ENCODE measurements around the gene PDE1C.

Gene PDE1C

DNA sequence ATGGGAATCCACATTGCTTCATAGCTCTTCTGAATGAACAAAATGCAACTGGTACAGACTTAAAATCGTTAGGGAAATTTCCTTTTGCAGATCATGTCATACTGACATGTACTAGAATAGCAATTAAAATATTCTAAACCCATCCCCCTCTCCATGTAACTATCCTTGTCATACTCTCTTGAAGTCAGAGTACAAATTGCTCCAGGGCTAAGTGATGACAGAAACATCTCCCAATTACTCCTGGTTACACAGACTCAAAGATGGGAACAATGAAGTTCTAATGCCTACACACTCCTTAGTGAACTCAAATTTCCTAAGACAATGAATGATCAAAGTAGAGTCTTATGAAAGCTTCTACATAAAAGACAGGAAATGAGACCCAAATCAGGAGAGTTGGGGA is 87.2 kb downstream of the PDE1C start:
- Histone ChIP-seq H4K20me1 (ENCODE audit: insufficient read depth, low read length, poor library complexity, severe bottlenecking) (no peaks in the 10 kb centered on the region), H3K4me1 (ENCODE audit: insufficient read depth, low read length, poor library complexity, severe bottlenecking) (no peaks in the 10 kb centered on the region), H3K4me2 (ENCODE audit: low read depth, low read length, poor library complexity, severe bottlenecking) (no peak overlapping the region), H3K9me3 (ENCODE audit: insufficient read depth, low read depth, low read length) (no peaks in the 10 kb centered on the region), H3K79me2 (ENCODE audit: insufficient read depth, low read length) (no peaks in the 10 kb centered on the region), H3K9me2 (replicated peaks; ENCODE audit: low read depth, low read length) (no peaks in the 10 kb centered on the region), H2AFZ (ENCODE audit: low read length) (no peak overlapping the region), H3F3A (ENCODE audit: low read depth) (no peaks in the 10 kb centered on the region), H3K27me3 (ENCODE audit: insufficient read depth, low read length, poor library complexity, severe bottlenecking) (no peaks in the 10 kb centered on the region), H3K9ac (ENCODE audit: low read depth, low read length, poor library complexity, severe bottlenecking) (no peak overlapping the region), H3K36me3 (ENCODE audit: insufficient read depth, low read length) (no peaks in the 10 kb centered on the region), H3K4me3 (ENCODE audit: low read length, poor library complexity, severe bottlenecking) (no peak overlapping the region)
- no peak for TF ChIP-seq CTCF (conservative IDR thresholded peaks at IDR 0.05; ENCODE audit: low read length)
- no peak for TF ChIP-seq EZH2phosphoT487 (IDR thresholded peaks at IDR 0.05; ENCODE audit: borderline replicate concordance)

DNA sequence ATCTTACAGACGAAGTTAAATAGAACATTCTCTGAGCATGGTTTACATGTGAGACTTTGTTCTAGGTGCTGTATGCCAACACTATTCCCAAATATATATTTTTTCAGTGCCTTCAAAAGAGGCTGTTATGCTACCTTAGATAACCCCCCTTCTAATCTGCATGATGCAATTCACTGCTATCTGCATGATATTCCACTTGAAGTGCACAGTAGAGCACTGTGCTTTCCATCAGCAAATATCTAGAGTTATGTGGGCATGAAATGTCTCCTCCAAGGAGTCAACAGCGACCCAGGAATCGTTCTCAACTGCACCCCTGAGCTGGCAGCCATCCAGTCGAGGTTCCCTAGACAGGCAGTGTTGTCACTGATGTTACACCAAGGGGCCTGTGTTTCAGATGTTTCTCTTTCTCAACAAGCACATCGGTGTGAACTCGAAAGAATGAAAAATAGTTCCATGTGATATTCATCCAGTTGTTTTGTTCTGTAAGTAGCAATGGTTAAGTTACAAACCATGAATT is 88.3 kb downstream of the PDE1C start:
- no peak for TF ChIP-seq EZH2phosphoT487 (IDR thresholded peaks at IDR 0.05; ENCODE audit: borderline replicate concordance)
- no peak for TF ChIP-seq CTCF (conservative IDR thresholded peaks at IDR 0.05; ENCODE audit: low read length)
- no peaks in the 10 kb centered on the region for H3K27me3 ChIP-seq (ENCODE audit: insufficient read depth, low read length, poor library complexity, severe bottlenecking)
- no peak overlapping the region for H3K4me3 ChIP-seq (ENCODE audit: low read length, poor library complexity, severe bottlenecking)
- no peaks in the 10 kb centered on the region for H3F3A ChIP-seq (ENCODE audit: low read depth)
- H3K79me2 ChIP-seq (ENCODE audit: insufficient read depth, low read length) = no peaks in the 10 kb centered on the region
- no peaks in the 10 kb centered on the region for H3K36me3 ChIP-seq (ENCODE audit: insufficient read depth, low read length)
- no peaks in the 10 kb centered on the region for H3K4me1 ChIP-seq (ENCODE audit: insufficient read depth, low read length, poor library complexity, severe bottlenecking)
- H3K9ac ChIP-seq (ENCODE audit: low read depth, low read length, poor library complexity, severe bottlenecking) = no peak overlapping the region
- no peak overlapping the region for H2AFZ ChIP-seq (ENCODE audit: low read length)
- no peak overlapping the region for H3K4me2 ChIP-seq (ENCODE audit: low read depth, low read length, poor library complexity, severe bottlenecking)
- H3K9me2 ChIP-seq (replicated peaks; ENCODE audit: low read depth, low read length) = no peaks in the 10 kb centered on the region
- no peaks in the 10 kb centered on the region for H4K20me1 ChIP-seq (ENCODE audit: insufficient read depth, low read length, poor library complexity, severe bottlenecking)
- H3K9me3 ChIP-seq (ENCODE audit: insufficient read depth, low read depth, low read length) = no peaks in the 10 kb centered on the region

GRCh38 chr7:31979690-31980330 is 90.4 kb downstream of the PDE1C start:
- no peak overlapping the region for H2AFZ ChIP-seq (ENCODE audit: low read length)
- no peaks in the 10 kb centered on the region for H3K9me2 ChIP-seq (replicated peaks; ENCODE audit: low read depth, low read length)
- H3K9ac ChIP-seq (ENCODE audit: low read depth, low read length, poor library complexity, severe bottlenecking) = no peak overlapping the region
- no peaks in the 10 kb centered on the region for H3K9me3 ChIP-seq (ENCODE audit: insufficient read depth, low read depth, low read length)
- no peaks in the 10 kb centered on the region for H4K20me1 ChIP-seq (ENCODE audit: insufficient read depth, low read length, poor library complexity, severe bottlenecking)
- H3K4me2 ChIP-seq (ENCODE audit: low read depth, low read length, poor library complexity, severe bottlenecking) = no peak overlapping the region
- H3K27me3 ChIP-seq (ENCODE audit: insufficient read depth, low read length, poor library complexity, severe bottlenecking) = no peaks in the 10 kb centered on the region
- no peaks in the 10 kb centered on the region for H3K4me1 ChIP-seq (ENCODE audit: insufficient read depth, low read length, poor library complexity, severe bottlenecking)
- no peaks in the 10 kb centered on the region for H3K79me2 ChIP-seq (ENCODE audit: insufficient read depth, low read length)
- no peaks in the 10 kb centered on the region for H3K36me3 ChIP-seq (ENCODE audit: insufficient read depth, low read length)
- H3K4me3 ChIP-seq (ENCODE audit: low read length, poor library complexity, severe bottlenecking) = no peak overlapping the region
- TF ChIP-seq EZH2phosphoT487 (IDR thresholded peaks at IDR 0.05; ENCODE audit: borderline replicate concordance) = no peak
- TF ChIP-seq CTCF (conservative IDR thresholded peaks at IDR 0.05; ENCODE audit: low read length) = no peak
- H3F3A ChIP-seq (ENCODE audit: low read depth) = no peaks in the 10 kb centered on the region
